COLO829 (cell line): ENCODE results near the gene IRF7.

Source experiments
- DNase-seq: peaks from one replicate; pipeline ENCODE4 v3.0.0; 2012; ENCODE audit warnings: low spot score

The IRF7 gene

DNA sequence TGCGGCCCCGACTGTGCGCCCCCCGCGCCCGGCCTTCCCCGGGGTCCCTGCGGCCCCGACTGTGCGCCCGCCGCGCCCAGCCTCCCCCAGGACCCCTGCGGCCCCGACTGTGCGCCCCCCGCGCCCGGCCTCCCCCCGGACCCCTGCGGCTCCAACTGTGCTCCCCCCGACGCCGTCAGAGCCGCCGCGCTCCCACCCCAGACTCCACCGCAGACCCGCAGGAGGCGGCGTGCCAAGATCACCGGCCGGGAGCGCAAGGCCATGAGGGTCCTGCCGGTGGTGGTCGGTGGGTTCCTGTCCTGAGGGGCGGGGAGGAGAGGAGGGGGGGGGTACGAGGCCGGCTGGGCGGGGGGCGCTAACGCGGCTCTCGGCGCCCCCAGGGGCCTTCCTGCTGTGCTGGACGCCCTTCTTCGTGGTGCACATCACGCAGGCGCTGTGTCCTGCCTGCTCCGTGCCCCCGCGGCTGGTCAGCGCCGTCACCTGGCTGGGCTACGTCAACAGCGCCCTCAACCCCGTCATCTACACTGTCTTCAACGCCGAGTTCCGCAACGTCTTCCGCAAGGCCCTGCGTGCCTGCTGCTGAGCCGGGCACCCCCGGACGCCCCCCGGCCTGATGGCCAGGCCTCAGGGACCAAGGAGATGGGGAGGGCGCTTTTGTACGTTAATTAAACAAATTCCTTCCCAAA is 24.4 kb upstream of the IRF7 start:
- no peak for DNase-seq

GRCh38 chr11:639332-639955 is 23.7 kb upstream of the IRF7 start:
- DNase-seq, result no peak

DNA sequence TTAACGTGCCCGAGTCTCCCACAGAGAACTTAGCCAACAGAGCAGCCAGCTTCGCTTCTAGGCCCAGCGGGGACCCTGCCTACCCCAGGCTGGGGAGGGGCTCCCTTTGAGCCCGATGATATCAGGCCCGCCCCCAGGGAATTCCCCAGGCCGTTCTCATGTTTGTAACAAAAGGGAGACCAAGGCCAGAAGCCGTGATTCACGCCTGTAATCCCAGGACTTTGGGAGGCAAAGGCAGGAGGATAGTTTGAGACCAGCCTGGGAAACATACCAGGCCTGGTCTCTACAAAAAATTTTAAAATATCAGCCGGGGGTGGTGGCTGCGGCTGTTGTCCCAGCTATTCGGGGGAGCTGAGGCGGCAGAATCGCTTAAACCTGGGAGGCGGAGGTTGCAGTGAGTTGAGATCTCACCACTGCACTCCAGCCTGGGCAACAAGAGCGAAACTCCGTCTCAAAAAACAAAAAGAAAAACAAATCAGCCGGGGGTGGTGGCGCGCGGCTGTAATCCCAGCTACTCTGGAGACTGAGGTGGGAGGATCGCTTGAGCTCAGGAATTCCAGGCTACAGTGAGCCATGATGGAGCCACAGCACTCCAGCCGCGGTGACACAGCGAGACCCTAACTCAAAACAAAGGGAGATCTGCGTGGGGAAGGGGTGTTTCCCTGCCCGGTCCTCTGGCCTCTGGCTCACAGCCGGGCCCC is 23.0 kb upstream of the IRF7 start:
- no peak for DNase-seq

DNA sequence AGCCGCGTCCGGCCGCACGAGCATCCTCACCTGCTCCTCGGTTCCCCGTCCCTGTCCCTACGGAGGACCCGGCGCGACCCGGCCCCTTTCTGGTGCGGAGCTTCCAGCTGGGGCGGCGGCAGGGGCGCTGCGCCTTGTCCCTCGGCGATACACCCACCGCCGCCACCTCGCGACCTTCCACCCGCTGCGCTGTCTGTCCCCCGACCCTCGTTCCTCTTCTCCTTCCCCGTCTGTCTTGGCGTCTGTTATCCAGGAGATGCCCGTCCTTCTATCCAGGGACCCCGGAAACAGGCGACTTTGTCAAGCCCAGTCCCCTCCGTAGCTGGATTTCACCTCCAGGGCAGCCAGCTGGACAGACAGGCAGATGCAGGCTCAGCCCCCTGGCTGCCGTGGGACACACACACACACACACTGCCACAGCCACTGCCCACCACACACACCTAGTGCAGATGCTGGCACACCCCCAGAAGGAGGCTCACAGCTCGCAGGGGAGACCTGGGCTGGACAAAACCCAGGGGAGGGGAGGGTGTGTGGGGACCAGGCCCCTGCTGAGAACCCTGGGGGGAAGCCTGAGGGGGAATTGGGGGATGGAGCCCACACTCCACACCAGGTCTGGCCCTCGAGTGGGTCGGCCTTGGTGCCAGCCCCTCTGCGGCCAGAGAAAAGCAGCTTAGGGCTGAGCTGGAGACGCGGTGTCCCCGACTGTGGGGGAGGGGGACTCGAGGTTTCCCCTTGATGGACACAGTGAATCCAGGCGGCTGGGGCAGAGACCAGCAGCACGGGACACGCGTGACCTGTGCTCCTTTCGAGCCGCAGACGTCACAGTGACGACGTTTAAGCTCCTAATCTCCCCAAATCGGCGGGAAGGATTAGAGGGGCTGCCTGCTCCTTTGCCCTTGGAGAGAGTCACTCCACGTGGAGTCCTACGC is 22.1 kb upstream of the IRF7 start:
- no peak for DNase-seq

DNA sequence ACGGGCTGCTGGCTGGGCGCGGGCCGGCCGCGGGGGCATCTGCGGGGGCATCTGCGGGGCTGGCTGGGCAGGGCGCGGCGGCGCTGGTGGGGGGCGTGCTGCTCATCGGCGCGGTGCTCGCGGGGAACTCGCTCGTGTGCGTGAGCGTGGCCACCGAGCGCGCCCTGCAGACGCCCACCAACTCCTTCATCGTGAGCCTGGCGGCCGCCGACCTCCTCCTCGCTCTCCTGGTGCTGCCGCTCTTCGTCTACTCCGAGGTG is 21.5 kb upstream of the IRF7 start:
- no peak for DNase-seq

DNA sequence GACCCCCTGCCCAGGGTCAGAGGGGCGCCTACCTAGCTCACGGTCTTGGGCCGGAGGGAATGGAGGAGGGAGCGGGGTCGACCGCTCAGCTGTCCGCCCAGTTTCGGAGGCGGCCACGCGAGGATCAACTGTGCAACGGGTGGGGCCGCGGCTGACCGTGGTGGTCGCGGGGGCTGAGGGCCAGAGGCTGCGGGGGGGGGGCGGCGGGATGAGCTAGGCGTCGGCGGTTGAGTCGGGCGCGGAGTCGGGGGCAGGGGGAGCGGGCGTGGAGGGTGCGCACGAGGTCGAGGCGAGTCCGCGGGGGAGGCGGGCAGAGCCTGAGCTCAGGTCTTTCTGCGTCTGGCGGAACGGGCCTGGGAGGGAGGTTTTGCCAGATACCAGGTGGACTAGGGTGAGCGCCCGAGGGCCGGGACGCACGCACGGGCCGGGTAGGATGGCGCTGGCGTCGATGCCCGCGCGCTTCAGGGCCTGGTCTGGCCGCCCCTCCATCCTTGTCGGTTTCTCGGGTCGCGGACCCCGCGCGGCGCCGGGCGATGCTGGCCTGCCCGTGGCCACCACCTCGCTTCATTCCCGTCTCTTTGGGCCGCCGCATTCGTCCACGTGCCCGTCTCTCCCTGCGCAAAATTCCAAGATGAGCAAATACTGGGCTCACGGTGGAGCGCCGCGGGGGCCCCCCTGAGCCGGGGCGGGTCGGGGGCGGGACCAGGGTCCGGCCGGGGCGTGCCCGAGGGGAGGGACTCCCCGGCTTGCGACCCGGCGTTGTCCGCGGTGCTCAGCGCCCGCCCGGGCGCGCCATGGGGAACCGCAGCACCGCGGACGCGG is 21.0 kb upstream of the IRF7 start, which contains the start of gene DRD4:
TSS of gene DRD4 (plus strand) at position 759 of the 822 bp plus-strand sequence. CDS start at position 795, 36 bp downstream.
- DNase-seq, result no peak

- no peak for DNase-seq
Measured at GRCh38 chr11:635945-636510, 20.3 kb upstream of the IRF7 start.

- DNase-seq, result no peak
Measured at GRCh38 chr11:630871-631270, 15.1 kb upstream of the IRF7 start.

DNA sequence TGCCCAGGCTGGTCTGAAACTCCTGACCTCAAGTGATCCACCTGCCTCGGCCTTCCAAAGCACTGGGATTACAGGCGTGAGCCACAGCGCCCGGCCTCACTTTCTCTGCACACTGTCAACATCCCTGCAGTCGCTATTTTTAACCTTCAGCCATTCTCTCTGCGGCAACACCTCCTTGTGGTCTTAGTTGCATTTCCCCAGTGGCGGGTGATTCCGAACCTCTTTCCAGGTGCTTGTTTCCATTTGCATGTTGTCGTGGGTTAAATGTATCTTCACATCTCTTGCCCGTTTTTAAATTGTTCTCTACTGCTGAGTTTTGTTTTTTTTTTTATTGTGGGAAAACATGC is 13.5 kb upstream of the IRF7 start:
- no peak for DNase-seq

- no peak for DNase-seq
Measured at GRCh38 chr11:628056-628455, 12.3 kb upstream of the IRF7 start.

DNA sequence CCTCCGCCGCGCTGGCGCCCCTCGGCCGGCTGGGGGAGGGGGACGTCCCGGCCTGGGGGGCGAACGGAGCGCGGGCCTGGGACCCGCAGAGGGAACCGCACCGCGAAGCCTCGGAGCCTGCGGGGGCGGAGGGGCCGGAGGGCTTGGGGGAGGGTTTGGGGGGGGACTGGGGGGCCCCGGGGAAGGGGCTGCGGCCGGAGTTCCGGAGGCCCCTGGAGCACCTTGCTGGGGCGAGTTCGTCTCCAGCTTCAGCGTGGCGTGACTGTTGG is 11.5 kb upstream of the IRF7 start:
- DNase-seq, result no peak

DNA sequence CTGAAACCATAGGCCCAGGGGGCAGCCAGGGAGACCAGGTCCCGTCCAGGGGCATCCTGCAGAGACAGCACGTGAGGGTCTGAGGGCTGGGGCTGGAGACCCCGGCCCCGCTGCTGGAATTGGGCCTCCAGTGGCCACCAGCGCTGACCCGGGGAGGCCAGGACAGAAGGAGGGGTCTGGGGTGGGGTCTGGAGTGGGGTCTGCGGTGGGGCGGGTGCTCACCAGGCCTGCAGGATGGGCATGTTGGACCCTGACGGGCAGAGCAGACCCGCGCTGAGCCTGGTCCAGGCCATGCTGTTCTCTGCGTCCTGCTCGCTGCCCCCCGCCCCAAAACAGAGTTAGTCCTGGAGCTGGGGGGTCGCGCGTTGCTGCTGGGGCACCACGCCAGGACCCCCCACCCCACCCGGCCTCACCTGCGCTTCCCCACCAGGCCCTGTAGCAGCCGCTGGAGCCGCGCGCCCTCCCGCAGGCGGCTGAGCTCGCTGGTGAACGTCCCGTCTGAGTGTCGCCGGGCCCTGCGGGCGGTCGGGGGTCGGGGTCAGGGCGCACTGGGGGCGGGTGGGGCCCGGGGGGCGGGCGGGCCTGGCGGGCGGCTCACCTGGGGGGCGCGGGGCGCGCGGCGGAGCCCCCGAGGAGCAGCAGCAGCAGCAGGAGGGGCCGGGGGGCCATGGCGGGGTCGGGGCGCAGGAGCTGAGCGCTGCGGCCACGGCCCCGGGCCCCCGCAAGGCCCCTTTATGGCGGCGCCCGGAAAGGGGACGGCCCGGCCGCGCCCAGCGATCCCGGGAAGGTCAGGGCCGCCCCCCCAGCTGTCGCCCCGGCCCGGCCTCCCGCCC is 10.9 kb upstream of the IRF7 start, which contains the start of gene SCT:
TSS of gene SCT (minus strand) at position 707 of the 833 bp plus-strand sequence. CDS start at position 669, 38 bp downstream.
- DNase-seq, result no peak

- no peak for DNase-seq
Measured at GRCh38 chr11:625636-626268, 10.0 kb upstream of the IRF7 start.

GRCh38 chr11:624705-625635 is 9.2 kb upstream of the IRF7 start, which contains the start of gene CDHR5:
TSS of gene CDHR5 (minus strand) at chr11:624955. CDS start at chr11:624902, 53 bp downstream.
- DNase-seq, result no peak

DNA sequence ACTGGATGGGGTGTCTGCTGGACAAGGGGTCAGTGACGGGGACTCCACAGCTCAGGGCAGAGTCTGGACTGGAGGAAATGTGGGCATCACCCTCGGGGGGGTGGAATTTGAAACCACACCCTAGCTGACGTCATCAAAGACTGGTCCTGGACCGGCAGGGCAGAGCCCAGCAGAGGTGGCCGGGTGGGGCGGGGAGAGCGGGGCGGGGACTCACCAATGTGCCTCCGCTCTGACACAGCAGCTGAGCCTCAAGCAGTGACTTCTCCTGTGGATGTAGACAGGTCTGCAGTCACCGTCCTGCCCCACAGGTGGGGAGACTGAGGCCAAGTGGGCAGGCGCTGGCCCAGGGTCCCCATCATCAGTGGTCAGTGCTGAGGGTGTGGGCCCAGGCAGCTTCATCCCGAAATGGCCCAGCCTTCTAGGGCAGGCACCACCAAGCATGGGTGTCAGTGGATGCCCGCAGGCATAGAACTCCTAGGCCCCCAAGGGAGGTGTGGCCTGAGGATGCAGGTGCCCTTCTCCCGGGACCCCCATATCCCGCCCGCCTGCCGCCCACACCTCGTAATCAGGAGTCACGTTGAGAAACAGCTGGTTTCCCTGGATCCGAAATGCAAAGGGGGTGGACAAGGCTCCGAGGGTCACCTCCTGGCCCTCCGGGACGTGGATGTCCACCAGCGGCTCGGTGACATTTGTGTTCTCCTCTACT is 8.4 kb upstream of the IRF7 start:
- no peak for DNase-seq

DNA sequence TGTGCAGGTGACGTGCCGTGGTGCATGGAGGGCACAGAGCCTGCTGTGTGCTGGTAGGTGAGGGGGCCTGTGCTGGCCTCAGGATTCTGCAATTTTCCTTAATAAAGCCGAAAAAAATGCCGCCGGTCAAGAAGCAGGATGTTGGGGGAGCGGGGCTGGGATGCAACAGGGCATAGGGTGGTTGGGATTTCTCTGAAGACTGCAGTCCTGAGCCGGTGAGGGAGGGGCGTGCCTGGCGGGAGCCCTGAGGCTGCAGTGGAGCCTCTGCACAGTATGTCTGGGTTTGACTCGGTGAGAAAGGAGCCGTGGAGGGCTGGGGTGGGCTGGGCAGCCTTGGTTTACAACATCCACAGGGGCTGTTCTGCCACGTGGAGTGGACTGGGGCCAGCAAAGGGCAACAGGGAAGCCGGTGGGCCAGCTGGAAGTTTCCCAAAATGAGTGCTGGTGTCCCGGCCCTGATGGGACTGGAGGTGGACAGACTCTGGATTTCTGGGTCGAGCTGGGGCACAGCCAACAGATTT is 7.7 kb upstream of the IRF7 start:
- no peak for DNase-seq

GRCh38 chr11:621838-622237 is 6.1 kb upstream of the IRF7 start:
- no peak for DNase-seq
